Measurements from ENCODE around the gene TOP3A.

DNA sequence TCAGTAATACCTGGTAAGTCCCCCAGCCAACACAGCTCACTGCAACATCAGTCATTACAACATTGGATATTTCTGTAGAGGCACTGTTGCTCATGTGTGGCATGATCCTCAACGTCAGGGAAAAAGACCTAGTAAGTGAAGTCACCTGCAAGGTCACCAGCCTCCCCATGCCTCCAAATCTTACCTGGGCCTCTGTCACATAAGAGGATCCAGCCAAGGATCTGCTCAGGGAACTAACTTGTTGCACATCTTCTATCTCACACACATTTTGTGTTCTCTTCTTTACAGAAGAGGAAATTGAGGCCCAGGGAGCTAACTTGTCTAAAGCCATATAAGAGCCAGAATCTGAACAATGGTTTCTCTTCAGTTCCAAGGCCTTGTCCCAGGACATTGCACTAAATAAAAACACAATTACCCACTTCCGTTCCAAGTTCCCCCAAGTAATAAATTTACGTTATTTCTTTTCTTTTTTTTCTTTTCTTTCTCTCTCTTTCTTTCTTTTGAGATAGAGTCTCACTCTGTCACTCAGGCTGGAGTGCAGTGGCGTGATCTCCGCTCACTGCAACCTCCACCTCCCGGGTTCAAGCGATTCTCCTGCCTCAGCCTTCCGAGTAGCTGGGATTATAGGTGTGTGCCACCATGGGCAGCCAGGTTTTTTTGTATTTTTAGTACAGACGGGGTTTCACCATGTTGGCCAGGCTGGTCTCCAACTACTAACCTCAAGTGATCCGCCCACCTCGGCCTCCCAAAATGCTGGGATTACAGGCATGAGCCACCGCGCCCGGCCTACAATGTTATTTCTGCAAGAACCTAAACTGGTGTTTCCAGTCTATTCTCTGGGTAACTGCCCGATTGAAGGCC, 47.3 kb upstream of the TOP3A start:
- TF ChIP-seq POLR2A (IDR thresholded peaks at IDR 0.05): no peak
- TF ChIP-seq, protein P1, sequence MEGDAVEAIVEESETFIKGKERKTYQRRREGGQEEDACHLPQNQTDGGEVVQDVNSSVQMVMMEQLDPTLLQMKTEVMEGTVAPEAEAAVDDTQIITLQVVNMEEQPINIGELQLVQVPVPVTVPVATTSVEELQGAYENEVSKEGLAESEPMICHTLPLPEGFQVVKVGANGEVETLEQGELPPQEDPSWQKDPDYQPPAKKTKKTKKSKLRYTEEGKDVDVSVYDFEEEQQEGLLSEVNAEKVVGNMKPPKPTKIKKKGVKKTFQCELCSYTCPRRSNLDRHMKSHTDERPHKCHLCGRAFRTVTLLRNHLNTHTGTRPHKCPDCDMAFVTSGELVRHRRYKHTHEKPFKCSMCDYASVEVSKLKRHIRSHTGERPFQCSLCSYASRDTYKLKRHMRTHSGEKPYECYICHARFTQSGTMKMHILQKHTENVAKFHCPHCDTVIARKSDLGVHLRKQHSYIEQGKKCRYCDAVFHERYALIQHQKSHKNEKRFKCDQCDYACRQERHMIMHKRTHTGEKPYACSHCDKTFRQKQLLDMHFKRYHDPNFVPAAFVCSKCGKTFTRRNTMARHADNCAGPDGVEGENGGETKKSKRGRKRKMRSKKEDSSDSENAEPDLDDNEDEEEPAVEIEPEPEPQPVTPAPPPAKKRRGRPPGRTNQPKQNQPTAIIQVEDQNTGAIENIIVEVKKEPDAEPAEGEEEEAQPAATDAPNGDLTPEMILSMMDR (IDR thresholded peaks at IDR 0.05): no peak
- TF ChIP-seq POLR2AphosphoS5 (IDR thresholded peaks at IDR 0.05): no peak

Measured in prostate gland (tissue), 2 donors.